GM23338 (cell line): Measurements from ENCODE around the gene HOXC4.
"Not testable (repeated sequence)": the region's sequence is repeated elsewhere in the genome, so short reads cannot be mapped to it uniquely, and the experiment has no call there.

Source experiments
- CREB1 ChIP-seq: fragments of 250-450 bp; sonication (Bioruptor Pico); IDR thresholded peaks from 2 replicates; pipeline ENCODE4 v1.5.0; 2020; ENCODE audit warnings: low read depth, mild to moderate bottlenecking, moderate library complexity
- EZH2 ChIP-seq: fragments of 200-600 bp; sonication (generic); IDR thresholded peaks from one replicate; pipeline ENCODE4 v1.8.0; 2017; ENCODE audit warnings: antibody characterized with exemption, mild to moderate bottlenecking, low read depth; ENCODE audit not compliant: unreplicated experiment
- EZH2phosphoT487 ChIP-seq: fragments of 200-600 bp; sonication (generic); IDR thresholded peaks from one replicate; pipeline ENCODE4 v1.8.1; 2018; ENCODE audit warnings: antibody characterized with exemption; ENCODE audit not compliant: unreplicated experiment
- JUNB ChIP-seq: IDR thresholded peaks from one replicate; pipeline ENCODE4 v1.6.1; 2016; ENCODE audit warnings: antibody characterized with exemption; ENCODE audit not compliant: unreplicated experiment
- NANOG ChIP-seq: IDR thresholded peaks from 2 replicates; pipeline ENCODE4 v1.6.1; 2016; ENCODE audit warnings: antibody characterized with exemption, borderline replicate concordance
- POLR2AphosphoS5 ChIP-seq: IDR thresholded peaks from 2 replicates; pipeline ENCODE4 v1.6.1; 2016; ENCODE audit warnings: antibody characterized with exemption, low read depth
- ZNF114 ChIP-seq: fragments of 250-450 bp; sonication (Bioruptor Pico); IDR thresholded peaks from 2 replicates; pipeline ENCODE4 v1.5.0; 2020; ENCODE audit warnings: mild to moderate bottlenecking, moderate library complexity
- TF ChIP-seq, protein P1 (sequence below): IDR thresholded peaks from one replicate; pipeline ENCODE4 v1.6.1; 2018; ENCODE audit warnings: antibody characterized with exemption; ENCODE audit not compliant: unreplicated experiment
- TF ChIP-seq, protein P2 (sequence below), 2 experiments: fragments of 200-600 bp in 1 of 2; sonication (generic) in 1 of 2; conservative IDR thresholded peaks; 2 replicates each; pipeline versions ENCODE4 v1.5.1 to v1.6.1; 2016 to 2017; ENCODE audit warnings: antibody characterized with exemption in 2 of 2, low read depth in 2 of 2, mild to moderate bottlenecking in 2 of 2, moderate library complexity in 1 of 2
- TF ChIP-seq, protein P3 (sequence below): IDR thresholded peaks from 2 replicates; pipeline ENCODE4 v1.6.1; 2016; ENCODE audit warnings: antibody characterized with exemption

DNA sequence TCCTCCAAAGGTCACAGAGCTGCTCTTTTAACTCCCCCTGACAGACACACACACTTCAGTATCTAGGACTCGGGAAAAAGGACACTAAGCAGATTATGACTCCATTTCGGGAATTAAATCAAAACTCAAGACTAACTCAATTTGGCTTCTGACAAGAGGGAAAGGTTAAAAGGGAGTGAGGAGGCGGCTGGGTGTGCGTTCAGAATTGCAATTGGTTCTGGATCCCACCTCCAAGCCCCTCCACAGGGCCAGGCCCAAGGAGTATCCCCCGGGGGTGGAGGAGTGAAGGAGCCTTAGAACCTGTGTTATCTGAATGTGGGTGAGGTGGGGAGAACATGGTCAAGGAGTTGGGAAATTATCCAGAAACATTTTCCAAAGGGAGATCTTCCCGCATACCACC is 35.8 kb downstream of the HOXC4 start:
- TF ChIP-seq, protein P1, sequence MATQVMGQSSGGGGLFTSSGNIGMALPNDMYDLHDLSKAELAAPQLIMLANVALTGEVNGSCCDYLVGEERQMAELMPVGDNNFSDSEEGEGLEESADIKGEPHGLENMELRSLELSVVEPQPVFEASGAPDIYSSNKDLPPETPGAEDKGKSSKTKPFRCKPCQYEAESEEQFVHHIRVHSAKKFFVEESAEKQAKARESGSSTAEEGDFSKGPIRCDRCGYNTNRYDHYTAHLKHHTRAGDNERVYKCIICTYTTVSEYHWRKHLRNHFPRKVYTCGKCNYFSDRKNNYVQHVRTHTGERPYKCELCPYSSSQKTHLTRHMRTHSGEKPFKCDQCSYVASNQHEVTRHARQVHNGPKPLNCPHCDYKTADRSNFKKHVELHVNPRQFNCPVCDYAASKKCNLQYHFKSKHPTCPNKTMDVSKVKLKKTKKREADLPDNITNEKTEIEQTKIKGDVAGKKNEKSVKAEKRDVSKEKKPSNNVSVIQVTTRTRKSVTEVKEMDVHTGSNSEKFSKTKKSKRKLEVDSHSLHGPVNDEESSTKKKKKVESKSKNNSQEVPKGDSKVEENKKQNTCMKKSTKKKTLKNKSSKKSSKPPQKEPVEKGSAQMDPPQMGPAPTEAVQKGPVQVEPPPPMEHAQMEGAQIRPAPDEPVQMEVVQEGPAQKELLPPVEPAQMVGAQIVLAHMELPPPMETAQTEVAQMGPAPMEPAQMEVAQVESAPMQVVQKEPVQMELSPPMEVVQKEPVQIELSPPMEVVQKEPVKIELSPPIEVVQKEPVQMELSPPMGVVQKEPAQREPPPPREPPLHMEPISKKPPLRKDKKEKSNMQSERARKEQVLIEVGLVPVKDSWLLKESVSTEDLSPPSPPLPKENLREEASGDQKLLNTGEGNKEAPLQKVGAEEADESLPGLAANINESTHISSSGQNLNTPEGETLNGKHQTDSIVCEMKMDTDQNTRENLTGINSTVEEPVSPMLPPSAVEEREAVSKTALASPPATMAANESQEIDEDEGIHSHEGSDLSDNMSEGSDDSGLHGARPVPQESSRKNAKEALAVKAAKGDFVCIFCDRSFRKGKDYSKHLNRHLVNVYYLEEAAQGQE, result not testable (repeated sequence)
- TF ChIP-seq, protein P2, sequence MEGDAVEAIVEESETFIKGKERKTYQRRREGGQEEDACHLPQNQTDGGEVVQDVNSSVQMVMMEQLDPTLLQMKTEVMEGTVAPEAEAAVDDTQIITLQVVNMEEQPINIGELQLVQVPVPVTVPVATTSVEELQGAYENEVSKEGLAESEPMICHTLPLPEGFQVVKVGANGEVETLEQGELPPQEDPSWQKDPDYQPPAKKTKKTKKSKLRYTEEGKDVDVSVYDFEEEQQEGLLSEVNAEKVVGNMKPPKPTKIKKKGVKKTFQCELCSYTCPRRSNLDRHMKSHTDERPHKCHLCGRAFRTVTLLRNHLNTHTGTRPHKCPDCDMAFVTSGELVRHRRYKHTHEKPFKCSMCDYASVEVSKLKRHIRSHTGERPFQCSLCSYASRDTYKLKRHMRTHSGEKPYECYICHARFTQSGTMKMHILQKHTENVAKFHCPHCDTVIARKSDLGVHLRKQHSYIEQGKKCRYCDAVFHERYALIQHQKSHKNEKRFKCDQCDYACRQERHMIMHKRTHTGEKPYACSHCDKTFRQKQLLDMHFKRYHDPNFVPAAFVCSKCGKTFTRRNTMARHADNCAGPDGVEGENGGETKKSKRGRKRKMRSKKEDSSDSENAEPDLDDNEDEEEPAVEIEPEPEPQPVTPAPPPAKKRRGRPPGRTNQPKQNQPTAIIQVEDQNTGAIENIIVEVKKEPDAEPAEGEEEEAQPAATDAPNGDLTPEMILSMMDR (conservative IDR thresholded peaks at IDR 0.05; ENCODE audit: low read depth in 2 of 2), result not testable (repeated sequence)
- TF ChIP-seq, protein P3, sequence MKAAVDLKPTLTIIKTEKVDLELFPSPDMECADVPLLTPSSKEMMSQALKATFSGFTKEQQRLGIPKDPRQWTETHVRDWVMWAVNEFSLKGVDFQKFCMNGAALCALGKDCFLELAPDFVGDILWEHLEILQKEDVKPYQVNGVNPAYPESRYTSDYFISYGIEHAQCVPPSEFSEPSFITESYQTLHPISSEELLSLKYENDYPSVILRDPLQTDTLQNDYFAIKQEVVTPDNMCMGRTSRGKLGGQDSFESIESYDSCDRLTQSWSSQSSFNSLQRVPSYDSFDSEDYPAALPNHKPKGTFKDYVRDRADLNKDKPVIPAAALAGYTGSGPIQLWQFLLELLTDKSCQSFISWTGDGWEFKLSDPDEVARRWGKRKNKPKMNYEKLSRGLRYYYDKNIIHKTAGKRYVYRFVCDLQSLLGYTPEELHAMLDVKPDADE, result not testable (repeated sequence)
- TF ChIP-seq EZH2; POLR2AphosphoS5; CREB1 (CRISPR knock-in tag); EZH2phosphoT487; JUNB; NANOG; ZNF114 (CRISPR knock-in tag): not testable (repeated sequence)
